CD4-positive, alpha-beta T cell (primary cell): ENCODE data around the gene CFAP54. TPM values are rescaled to one million over a fixed set of nuclear protein-coding genes. Genes with fewer than 3 reads are reported as not detected.

Experiments used
- ATAC-seq: fragments of 200-7000 bp; cut with Tn5 transposase; one replicate; pipeline ENCODE4 v1.10.0; 2022; ENCODE audit warnings: mild to moderate bottlenecking; ENCODE audit not compliant: poor library complexity
- CTCF ChIA-PET: fragments of 350-600 bp; sonication (Branson Sonifier 250); formaldehyde crosslinking; loops from one replicate; lab custom pipeline; 2021; ENCODE audit warnings: antibody characterized with exemption, inconsistent platforms; lab: Charles Lee
- POLR2A ChIA-PET: fragments of 350-600 bp; sonication (Branson Sonifier 250); formaldehyde crosslinking; loops from one replicate; lab custom pipeline; 2021; ENCODE audit warnings: antibody characterized with exemption, inconsistent platforms; lab: Charles Lee
- DNase-seq, 14 experiments: peaks; one replicate each; pipeline ENCODE4 v3.0.0-alpha.2; 2013 to 2020; ENCODE audit warnings: mixed read lengths in 2 of 14
- H3K27ac ChIP-seq, 2 donors: one replicate each; pipeline versions ENCODE4 v1.5.1 to v1.7.0; 2013; ENCODE audit warnings: low read length in 2 of 2, low read depth in 1 of 2, mild to moderate bottlenecking in 1 of 2
- H3K27me3 ChIP-seq, 2 experiments: 1 replicate in 1 of 2; 2 replicates in 1 of 2; pipeline versions ENCODE4 v1.6.1 to v1.7.0; 2013; ENCODE audit warnings: low read length in 2 of 2, control low read depth in 1 of 2, mild to moderate bottlenecking in 1 of 2, moderate library complexity in 1 of 2; ENCODE audit not compliant: insufficient read depth in 2 of 2, control insufficient read depth in 1 of 2
- H3K36me3 ChIP-seq: one replicate; pipeline ENCODE4 v1.6.1; 2013; ENCODE audit warnings: low read length, control low read depth; ENCODE audit not compliant: insufficient read depth
- H3K4me1 ChIP-seq: one replicate; pipeline ENCODE4 v1.6.1; 2013; ENCODE audit warnings: low read length, control low read depth; ENCODE audit not compliant: insufficient read depth
- H3K4me3 ChIP-seq: one replicate; pipeline ENCODE4 v1.5.1; 2013; ENCODE audit warnings: mild to moderate bottlenecking, low read length, moderate library complexity
- H3K9me3 ChIP-seq, 2 experiments: 1 replicate in 1 of 2; 2 replicates in 1 of 2; pipeline versions ENCODE4 v1.6.1 to v1.7.0; 2013; ENCODE audit warnings: low read length in 2 of 2, mild to moderate bottlenecking in 2 of 2, control low read depth in 1 of 2, moderate library complexity in 1 of 2; ENCODE audit not compliant: control insufficient read depth in 1 of 2, insufficient read depth in 1 of 2
- H3K27ac Mint-ChIP-seq: one replicate; pipeline ENCODE4 v1.8.0; 2020; ENCODE audit warnings: mixed read lengths
- H3K27me3 Mint-ChIP-seq: one replicate; pipeline ENCODE4 v1.8.0; 2021; ENCODE audit warnings: mixed read lengths
- H3K36me3 Mint-ChIP-seq: one replicate; pipeline ENCODE4 v1.8.0; 2021; ENCODE audit warnings: low read depth, mixed read lengths
- H3K4me1 Mint-ChIP-seq: one replicate; pipeline ENCODE4 v1.8.0; 2021; ENCODE audit warnings: low read depth, mixed read lengths
- H3K4me3 Mint-ChIP-seq: one replicate; pipeline ENCODE4 v1.8.0; 2020; ENCODE audit warnings: mild to moderate bottlenecking, mixed read lengths
- H3K9me3 Mint-ChIP-seq: one replicate; pipeline ENCODE4 v1.8.0; 2020; ENCODE audit warnings: mixed read lengths
- CTCF ChIP-seq: fragments of 200-600 bp; IDR thresholded peaks from one replicate; pipeline ENCODE4 v1.8.0; 2022; ENCODE audit warnings: antibody characterized with exemption, mild to moderate bottlenecking
- intact Hi-C, 2 experiments: fragments of 100-400 bp; cut with DNase I in 1 of 2; cut with micrococcal nuclease in 1 of 2; formaldehyde crosslinking; loops; one replicate each; pipeline versions ENCODE4 v1.15.1 to v1.9.0; 2023 to 2025; cut with DNase I, micrococcal nuclease
- total RNA-seq, 174 experiments: library from RNA in 2 of 174; stranded (reverse) in 2 of 174; gene quantifications; one replicate each; pipeline ENCODE4 v1.2.3 and lab custom pipeline; 2021 to 2026

CFAP54 gene
- total RNA-seq, 2 experiments from 2014 or later = 0.20 to 0.22 TPM

- Mint-ChIP-seq H3K27me3 (no peaks in the 10 kb centered on the region), H3K27ac (no peak overlapping the region), H3K36me3 (no peaks in the 10 kb centered on the region), H3K4me1 (peaks cover 14% of the 10 kb centered on the region), H3K9me3 (no peaks in the 10 kb centered on the region), H3K4me3 (no peak overlapping the region)
- no peak overlapping the region for H3K4me3 ChIP-seq
- no peak for DNase-seq
- no peak overlapping the region for H3K27ac ChIP-seq
- ChIA-PET POLR2A (no interaction called here), CTCF (no interaction called here)
- H3K27me3 ChIP-seq = no peaks in the 10 kb centered on the region
- no peak for TF ChIP-seq CTCF
- H3K4me1 ChIP-seq = peaks cover 5% of the 10 kb centered on the region
- no peak for ATAC-seq
- no peaks in the 10 kb centered on the region for H3K9me3 ChIP-seq
- intact Hi-C loops = no loop called here
- H3K36me3 ChIP-seq = no peaks in the 10 kb centered on the region
These were observed 31.4 kb downstream of the CFAP54 start for GRCh38 chr12:96520767-96521166.

- no peaks in the 10 kb centered on the region for H3K4me1 ChIP-seq
- no peak overlapping the region for H3K27ac ChIP-seq
- H3K4me1 Mint-ChIP-seq = peaks cover 11% of the 10 kb centered on the region
- DNase-seq = no peak
- no peak overlapping the region for H3K4me3 Mint-ChIP-seq
- no peaks in the 10 kb centered on the region for H3K9me3 Mint-ChIP-seq
- ChIA-PET POLR2A (interaction anchor here (0.6 kb wide), 1 partner anchor 121 kb away, joined by 3 read pairs; no protein-coding TSS in a partner anchor), CTCF (no interaction called here)
- no peaks in the 10 kb centered on the region for H3K36me3 ChIP-seq
- ATAC-seq = no peak
- H3K27me3 ChIP-seq = no peaks in the 10 kb centered on the region
- no peaks in the 10 kb centered on the region for H3K36me3 Mint-ChIP-seq
- intact Hi-C loops = no loop called here
- no peak overlapping the region for H3K4me3 ChIP-seq
- H3K27me3 Mint-ChIP-seq = no peaks in the 10 kb centered on the region
- no peaks in the 10 kb centered on the region for H3K9me3 ChIP-seq
- no peak overlapping the region for H3K27ac Mint-ChIP-seq
- no peak for TF ChIP-seq CTCF
These were observed 32.7 kb downstream of the CFAP54 start for GRCh38 chr12:96521895-96522682.

GRCh38 chr12:96522690-96523089 is 33.3 kb downstream of the CFAP54 start:
- Histone ChIP-seq H3K27ac (no peak overlapping the region), H3K27me3 (no peaks in the 10 kb centered on the region), H3K4me3 (no peak overlapping the region), H3K36me3 (no peaks in the 10 kb centered on the region), H3K9me3 (no peaks in the 10 kb centered on the region), H3K4me1 (no peaks in the 10 kb centered on the region)
- ATAC-seq (no peak), DNase-seq (no peak)
- Mint-ChIP-seq H3K36me3 (no peaks in the 10 kb centered on the region), H3K27ac (no peak overlapping the region), H3K9me3 (no peaks in the 10 kb centered on the region), H3K4me3 (no peak overlapping the region), H3K27me3 (no peaks in the 10 kb centered on the region), H3K4me1 (peaks cover 8% of the 10 kb centered on the region)
- ChIA-PET CTCF (no interaction called here), POLR2A (no interaction called here)
- intact Hi-C loops = no loop called here
- TF ChIP-seq CTCF = no peak
